ENCODE measurements around the gene TAF1B. TPM values are rescaled to one million over a fixed set of nuclear protein-coding genes. Genes with fewer than 3 reads are reported as not detected.

TAF1B gene
- total RNA-seq, 1 experiment from 2014 or later = 35.2 TPM

- CTCF ChIA-PET = no interaction called here
- no peaks in the 10 kb centered on the region for H3K27me3 ChIP-seq (ENCODE audit: control insufficient read depth, insufficient read depth, low read length)
- no peaks in the 10 kb centered on the region for H3K9me3 ChIP-seq (ENCODE audit: control insufficient read depth, insufficient read depth, low read depth, low read length)
- H3K27ac ChIP-seq (ENCODE audit: low read length) = no peak overlapping the region
- no TSS peak for BruUV-seq (replicated peaks)
- H3K36me3 ChIP-seq (ENCODE audit: control insufficient read depth, insufficient read depth, low read length) = no peaks in the 10 kb centered on the region
- DNase-seq (ENCODE audit: low read depth, low spot score) = no peak
- H3K4me1 ChIP-seq (ENCODE audit: control insufficient read depth, insufficient read depth, low read length) = no peaks in the 10 kb centered on the region
- intact Hi-C loops (cut with micrococcal nuclease; ENCODE audit: unreplicated experiment) = no loop called here
- in situ Hi-C loops (cut with HindIII; ENCODE audit: low pct_unique_long_range_greater_than_20kb, low sequenced_read_pairs) = no loop called here
- TF ChIP-seq, protein P1, sequence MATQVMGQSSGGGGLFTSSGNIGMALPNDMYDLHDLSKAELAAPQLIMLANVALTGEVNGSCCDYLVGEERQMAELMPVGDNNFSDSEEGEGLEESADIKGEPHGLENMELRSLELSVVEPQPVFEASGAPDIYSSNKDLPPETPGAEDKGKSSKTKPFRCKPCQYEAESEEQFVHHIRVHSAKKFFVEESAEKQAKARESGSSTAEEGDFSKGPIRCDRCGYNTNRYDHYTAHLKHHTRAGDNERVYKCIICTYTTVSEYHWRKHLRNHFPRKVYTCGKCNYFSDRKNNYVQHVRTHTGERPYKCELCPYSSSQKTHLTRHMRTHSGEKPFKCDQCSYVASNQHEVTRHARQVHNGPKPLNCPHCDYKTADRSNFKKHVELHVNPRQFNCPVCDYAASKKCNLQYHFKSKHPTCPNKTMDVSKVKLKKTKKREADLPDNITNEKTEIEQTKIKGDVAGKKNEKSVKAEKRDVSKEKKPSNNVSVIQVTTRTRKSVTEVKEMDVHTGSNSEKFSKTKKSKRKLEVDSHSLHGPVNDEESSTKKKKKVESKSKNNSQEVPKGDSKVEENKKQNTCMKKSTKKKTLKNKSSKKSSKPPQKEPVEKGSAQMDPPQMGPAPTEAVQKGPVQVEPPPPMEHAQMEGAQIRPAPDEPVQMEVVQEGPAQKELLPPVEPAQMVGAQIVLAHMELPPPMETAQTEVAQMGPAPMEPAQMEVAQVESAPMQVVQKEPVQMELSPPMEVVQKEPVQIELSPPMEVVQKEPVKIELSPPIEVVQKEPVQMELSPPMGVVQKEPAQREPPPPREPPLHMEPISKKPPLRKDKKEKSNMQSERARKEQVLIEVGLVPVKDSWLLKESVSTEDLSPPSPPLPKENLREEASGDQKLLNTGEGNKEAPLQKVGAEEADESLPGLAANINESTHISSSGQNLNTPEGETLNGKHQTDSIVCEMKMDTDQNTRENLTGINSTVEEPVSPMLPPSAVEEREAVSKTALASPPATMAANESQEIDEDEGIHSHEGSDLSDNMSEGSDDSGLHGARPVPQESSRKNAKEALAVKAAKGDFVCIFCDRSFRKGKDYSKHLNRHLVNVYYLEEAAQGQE (IDR thresholded peaks at IDR 0.05; ENCODE audit: insufficient read depth in 1 of 2, low read depth in 2 of 2, low read length in 1 of 2) = no peak
- TF ChIP-seq SIN3A (IDR thresholded peaks at IDR 0.05; ENCODE audit: borderline replicate concordance, insufficient read depth, low read depth, low read length) (no peak), TCF7L2 (IDR thresholded peaks at IDR 0.05; ENCODE audit: low read depth, low read length) (no peak), POLR2AphosphoS5 (IDR thresholded peaks at IDR 0.05; ENCODE audit: low read depth, low read length) (no peak)
- TF ChIP-seq, protein P2, sequence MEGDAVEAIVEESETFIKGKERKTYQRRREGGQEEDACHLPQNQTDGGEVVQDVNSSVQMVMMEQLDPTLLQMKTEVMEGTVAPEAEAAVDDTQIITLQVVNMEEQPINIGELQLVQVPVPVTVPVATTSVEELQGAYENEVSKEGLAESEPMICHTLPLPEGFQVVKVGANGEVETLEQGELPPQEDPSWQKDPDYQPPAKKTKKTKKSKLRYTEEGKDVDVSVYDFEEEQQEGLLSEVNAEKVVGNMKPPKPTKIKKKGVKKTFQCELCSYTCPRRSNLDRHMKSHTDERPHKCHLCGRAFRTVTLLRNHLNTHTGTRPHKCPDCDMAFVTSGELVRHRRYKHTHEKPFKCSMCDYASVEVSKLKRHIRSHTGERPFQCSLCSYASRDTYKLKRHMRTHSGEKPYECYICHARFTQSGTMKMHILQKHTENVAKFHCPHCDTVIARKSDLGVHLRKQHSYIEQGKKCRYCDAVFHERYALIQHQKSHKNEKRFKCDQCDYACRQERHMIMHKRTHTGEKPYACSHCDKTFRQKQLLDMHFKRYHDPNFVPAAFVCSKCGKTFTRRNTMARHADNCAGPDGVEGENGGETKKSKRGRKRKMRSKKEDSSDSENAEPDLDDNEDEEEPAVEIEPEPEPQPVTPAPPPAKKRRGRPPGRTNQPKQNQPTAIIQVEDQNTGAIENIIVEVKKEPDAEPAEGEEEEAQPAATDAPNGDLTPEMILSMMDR (IDR thresholded peaks at IDR 0.05) = no peak
- POLR2A ChIA-PET = no interaction called here
- H3K4me3 ChIP-seq (ENCODE audit: low read depth in 2 of 2, low read length in 2 of 2) = no peak overlapping the region
- no peak for ATAC-seq
Measured at GRCh38 chr2:9965119-9965822, 122.0 kb downstream of the TAF1B start.

- ATAC-seq (no peak), DNase-seq (ENCODE audit: low read depth, low spot score) (no peak)
- Histone ChIP-seq H3K27ac (ENCODE audit: low read length) (no peak overlapping the region), H3K36me3 (ENCODE audit: control insufficient read depth, insufficient read depth, low read length) (no peaks in the 10 kb centered on the region), H3K4me1 (ENCODE audit: control insufficient read depth, insufficient read depth, low read length) (no peaks in the 10 kb centered on the region), H3K9me3 (ENCODE audit: control insufficient read depth, insufficient read depth, low read depth, low read length) (no peaks in the 10 kb centered on the region), H3K27me3 (ENCODE audit: control insufficient read depth, insufficient read depth, low read length) (no peaks in the 10 kb centered on the region), H3K4me3 (ENCODE audit: low read depth in 2 of 2, low read length in 2 of 2) (no peak overlapping the region)
- ChIA-PET CTCF (no interaction called here), POLR2A (no interaction called here)
- BruUV-seq (replicated peaks) = no TSS peak
- TF ChIP-seq SIN3A (IDR thresholded peaks at IDR 0.05; ENCODE audit: borderline replicate concordance, insufficient read depth, low read depth, low read length) = no peak
- TF ChIP-seq, protein P1 (IDR thresholded peaks at IDR 0.05; ENCODE audit: insufficient read depth in 1 of 2, low read depth in 2 of 2, low read length in 1 of 2) = no peak
- no peak for TF ChIP-seq TCF7L2 (IDR thresholded peaks at IDR 0.05; ENCODE audit: low read depth, low read length)
- TF ChIP-seq POLR2AphosphoS5 (IDR thresholded peaks at IDR 0.05; ENCODE audit: low read depth, low read length) = no peak
- TF ChIP-seq, protein P2 (IDR thresholded peaks at IDR 0.05) = no peak
- intact Hi-C loops (cut with micrococcal nuclease; ENCODE audit: unreplicated experiment) (no loop called here), in situ Hi-C loops (cut with HindIII; ENCODE audit: low pct_unique_long_range_greater_than_20kb, low sequenced_read_pairs) (no loop called here)
Measured at GRCh38 chr2:9966491-9967022, 123.3 kb downstream of the TAF1B start.
